ENCODE data around the gene QRFP. TPM values are rescaled to one million over a fixed set of nuclear protein-coding genes. Genes with fewer than 3 reads are reported as not detected.
A peak's percentile ranks its signal among the peaks of the same experiment; 100 is the strongest.

The QRFP gene
- total and polyA plus RNA-seq, 9 donors = not detected

DNA sequence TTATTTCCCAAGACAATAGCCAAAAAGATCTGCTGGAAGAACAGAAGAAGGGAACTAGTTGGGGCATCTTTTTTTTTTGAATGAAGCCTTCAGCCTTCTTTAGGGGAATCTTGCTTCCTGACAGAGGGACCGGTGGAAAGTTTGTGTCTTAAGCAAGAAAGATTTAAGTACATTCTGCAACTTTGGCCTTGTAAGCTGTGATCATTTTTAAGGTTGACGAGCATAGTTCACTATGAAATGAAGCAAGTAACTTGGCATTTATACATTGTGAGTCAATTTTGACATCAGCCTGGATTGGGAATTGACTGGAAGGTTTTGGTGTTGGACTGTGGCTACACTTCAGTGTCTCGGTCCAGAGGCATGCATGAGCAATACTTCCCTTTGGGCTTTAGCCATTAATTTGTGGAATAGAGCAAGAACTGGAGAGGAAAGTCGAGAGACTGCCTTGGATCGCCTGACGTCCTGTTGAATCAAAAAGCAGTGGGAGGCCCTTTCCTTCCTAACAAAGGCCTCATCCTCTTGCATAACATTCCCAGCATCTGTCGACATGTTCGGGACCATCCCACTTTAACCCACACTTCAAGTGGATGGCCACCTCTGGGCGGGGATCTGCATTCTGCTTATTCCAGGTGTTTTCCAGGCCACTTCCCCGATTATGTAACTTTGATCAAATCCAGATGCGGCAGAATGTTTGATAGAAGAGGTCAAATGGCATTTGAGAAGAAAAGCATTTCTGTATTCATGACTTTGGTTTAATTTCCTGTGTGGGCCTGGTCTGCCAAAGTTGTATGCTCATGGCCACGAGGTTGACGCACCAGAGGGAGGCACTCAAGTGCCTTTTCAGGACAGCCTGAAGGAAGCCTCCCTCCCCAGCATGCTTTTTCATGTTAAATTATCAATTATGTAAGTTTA is 49.0 kb downstream of the QRFP start:
- H3K36me3 ChIP-seq = no peaks in the 10 kb centered on the region
- peak; percentile 66 to 91 (median 73) for DNase-seq
- peaks cover 25% of the 10 kb centered on the region for H3K4me1 ChIP-seq (ENCODE audit: insufficient read depth)
- H3K27me3 ChIP-seq = no peaks in the 10 kb centered on the region
- H3K4me3 ChIP-seq = no peak overlapping the region
- intact Hi-C loops (cut with DNase I) = no loop called here
- H3K27ac ChIP-seq = peak overlapping the region; percentile 59 to 95
- WGBS, 3 donors = 14 to 18% (median 14%) methylated on average over 13 of the region's 13 CpGs
- TF ChIP-seq, protein P1, sequence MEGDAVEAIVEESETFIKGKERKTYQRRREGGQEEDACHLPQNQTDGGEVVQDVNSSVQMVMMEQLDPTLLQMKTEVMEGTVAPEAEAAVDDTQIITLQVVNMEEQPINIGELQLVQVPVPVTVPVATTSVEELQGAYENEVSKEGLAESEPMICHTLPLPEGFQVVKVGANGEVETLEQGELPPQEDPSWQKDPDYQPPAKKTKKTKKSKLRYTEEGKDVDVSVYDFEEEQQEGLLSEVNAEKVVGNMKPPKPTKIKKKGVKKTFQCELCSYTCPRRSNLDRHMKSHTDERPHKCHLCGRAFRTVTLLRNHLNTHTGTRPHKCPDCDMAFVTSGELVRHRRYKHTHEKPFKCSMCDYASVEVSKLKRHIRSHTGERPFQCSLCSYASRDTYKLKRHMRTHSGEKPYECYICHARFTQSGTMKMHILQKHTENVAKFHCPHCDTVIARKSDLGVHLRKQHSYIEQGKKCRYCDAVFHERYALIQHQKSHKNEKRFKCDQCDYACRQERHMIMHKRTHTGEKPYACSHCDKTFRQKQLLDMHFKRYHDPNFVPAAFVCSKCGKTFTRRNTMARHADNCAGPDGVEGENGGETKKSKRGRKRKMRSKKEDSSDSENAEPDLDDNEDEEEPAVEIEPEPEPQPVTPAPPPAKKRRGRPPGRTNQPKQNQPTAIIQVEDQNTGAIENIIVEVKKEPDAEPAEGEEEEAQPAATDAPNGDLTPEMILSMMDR (IDR thresholded peaks at IDR 0.05) = no peak
- TF ChIP-seq EP300 (IDR thresholded peaks at IDR 0.05) (peak; percentile 85), POLR2A (IDR thresholded peaks at IDR 0.05) (peak; percentile 35)
- no peaks in the 10 kb centered on the region for H3K9me3 ChIP-seq

DNA sequence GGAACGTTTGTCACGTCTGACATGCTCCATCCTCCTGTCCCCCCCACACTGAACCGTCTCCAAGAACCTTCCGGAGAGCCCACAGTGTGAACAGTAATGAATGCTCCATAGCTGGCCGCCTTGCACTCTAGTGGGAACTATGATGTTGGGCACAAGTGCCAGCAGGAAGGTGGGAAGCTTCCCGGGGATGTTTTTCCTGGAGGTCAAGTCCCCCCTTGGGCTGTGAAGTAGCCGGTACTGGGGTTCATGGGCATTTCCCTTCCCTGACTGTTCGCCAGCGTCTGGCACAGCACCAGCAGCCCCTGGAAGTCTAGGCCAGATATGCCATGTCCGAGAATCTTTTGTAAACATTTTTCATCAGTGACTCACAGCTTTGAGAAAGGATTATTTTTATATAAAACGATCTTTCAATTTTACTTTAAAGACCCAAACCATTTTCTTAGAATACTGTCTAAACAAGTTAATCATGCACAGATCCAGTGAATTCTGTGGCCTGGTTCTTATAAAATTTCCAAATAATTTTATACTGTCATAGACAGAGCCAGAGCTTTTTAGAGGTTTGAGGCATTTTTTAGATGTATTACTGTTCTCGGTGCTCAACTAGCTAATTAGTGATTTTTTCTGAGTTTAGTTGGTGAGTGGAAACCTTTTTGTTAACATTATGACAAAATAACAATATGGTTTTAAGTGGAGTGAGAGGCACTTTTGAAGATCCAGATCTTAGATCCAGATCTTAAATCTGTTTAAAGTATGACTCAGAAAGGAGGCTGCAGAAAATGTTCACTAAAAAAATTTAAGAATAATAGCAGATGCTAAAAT is 49.9 kb downstream of the QRFP start:
- peak; percentile 67 to 84 (median 82) for DNase-seq
- Histone ChIP-seq H3K27me3 (no peaks in the 10 kb centered on the region), H3K27ac (peak overlapping the region; percentile 59 to 95), H3K9me3 (no peaks in the 10 kb centered on the region), H3K36me3 (no peaks in the 10 kb centered on the region), H3K4me1 (ENCODE audit: insufficient read depth) (peaks cover 26% of the 10 kb centered on the region), H3K4me3 (peak overlapping the region; percentile 28)
- intact Hi-C loops (cut with DNase I) = no loop called here
- 2 to 6% (median 3%) methylated on average over 12 of the region's 12 CpGs for WGBS, 3 donors
- TF ChIP-seq EP300 (IDR thresholded peaks at IDR 0.05) = peak; percentile 5
- TF ChIP-seq, protein P1 (IDR thresholded peaks at IDR 0.05) = no peak
- no peak for TF ChIP-seq POLR2A (IDR thresholded peaks at IDR 0.05)

DNA sequence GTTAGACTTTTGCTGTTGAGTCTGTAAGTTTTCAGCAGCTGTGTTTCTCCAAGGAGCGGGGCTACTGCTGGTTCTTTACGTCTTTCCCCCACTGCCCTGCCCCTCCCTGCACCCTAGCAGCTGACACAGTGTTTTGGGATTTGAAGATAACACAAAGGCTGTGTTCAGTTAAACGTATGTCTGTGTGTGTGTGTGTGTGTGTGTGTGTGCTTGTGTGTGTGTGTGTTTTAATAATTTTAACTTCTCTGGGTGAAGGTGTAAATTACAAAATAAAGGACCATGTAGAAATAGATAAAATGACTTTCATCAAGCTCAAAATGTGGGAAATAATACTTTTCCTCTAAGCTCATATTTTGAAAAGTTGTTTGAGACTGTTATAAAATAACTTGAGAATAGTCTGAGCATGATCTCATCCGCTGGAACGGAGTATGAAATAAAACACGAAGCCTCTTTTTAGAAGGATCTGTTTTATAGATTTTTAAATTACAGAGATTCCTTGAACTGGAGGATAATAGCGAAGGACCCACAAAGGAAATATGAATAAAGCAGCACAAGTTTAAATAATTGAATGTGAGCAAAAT is 50.6 kb downstream of the QRFP start:
- H3K9me3 ChIP-seq = no peaks in the 10 kb centered on the region
- TF ChIP-seq POLR2A (IDR thresholded peaks at IDR 0.05) = no peak
- TF ChIP-seq, protein P1 (IDR thresholded peaks at IDR 0.05) = no peak
- no peak for TF ChIP-seq EP300 (IDR thresholded peaks at IDR 0.05)
- H3K4me1 ChIP-seq (ENCODE audit: insufficient read depth) = peaks cover 30% of the 10 kb centered on the region
- 3 to 9% (median 3%) methylated on average over 7 of the region's 7 CpGs for WGBS, 3 donors
- H3K27me3 ChIP-seq = no peaks in the 10 kb centered on the region
- no peaks in the 10 kb centered on the region for H3K36me3 ChIP-seq
- peak overlapping the region; percentile 28 for H3K4me3 ChIP-seq
- DNase-seq = peak in 3 of 5 donors; percentile 51 to 61 (median 61)
- intact Hi-C loops (cut with DNase I) = no loop called here
- H3K27ac ChIP-seq = peak overlapping the region; percentile 59 to 95

DNA sequence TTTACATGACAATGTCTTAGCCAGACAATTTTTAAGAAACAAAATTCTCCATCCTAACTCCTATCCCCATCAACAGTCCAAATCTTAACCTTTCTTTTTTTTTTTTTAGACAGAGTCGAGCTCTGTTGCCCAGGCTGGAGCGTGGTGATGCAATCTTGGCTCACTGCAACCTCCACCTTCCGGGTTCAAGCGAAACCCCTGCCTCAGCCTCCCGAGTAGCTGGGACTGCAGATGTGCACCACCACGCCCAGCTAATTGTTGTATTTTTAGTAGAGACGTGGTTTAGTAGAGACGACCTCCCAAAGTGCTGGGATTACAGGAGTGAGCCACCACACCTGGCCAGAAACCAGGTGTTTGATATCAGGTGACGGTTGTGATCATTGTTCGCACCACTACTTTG is 51.4 kb downstream of the QRFP start:
- no peak overlapping the region for H3K4me3 ChIP-seq
- H3K36me3 ChIP-seq = no peaks in the 10 kb centered on the region
- intact Hi-C loops (cut with DNase I) = no loop called here
- H3K4me1 ChIP-seq (ENCODE audit: insufficient read depth) = peaks cover 28% of the 10 kb centered on the region
- H3K27ac ChIP-seq = peak overlapping the region in 1 of 2 donors; percentile 95
- 27 to 43% (median 32%) methylated on average over 10 of the region's 10 CpGs for WGBS, 3 donors
- no peaks in the 10 kb centered on the region for H3K9me3 ChIP-seq
- DNase-seq = peak in 1 of 5 donors; percentile 32
- TF ChIP-seq, protein P1 (IDR thresholded peaks at IDR 0.05) = no peak
- TF ChIP-seq EP300 (IDR thresholded peaks at IDR 0.05) (no peak), POLR2A (IDR thresholded peaks at IDR 0.05) (no peak)
- no peaks in the 10 kb centered on the region for H3K27me3 ChIP-seq

Data from ovary (tissue), 9 donors.